CD14-positive monocyte (primary cell): ENCODE measurements around the gene ECHDC1. TPM values are rescaled to one million over a fixed set of nuclear protein-coding genes. Genes with fewer than 3 reads are reported as not detected.

Experiments used
- DNase-seq, 3 donors: peaks; one replicate each; pipeline ENCODE4 v3.0.0-alpha.2; 2011 to 2022
- H2AFZ ChIP-seq: 2 replicates; pipeline ENCODE4 v1.6.0; 2012; ENCODE audit warnings: mild to moderate bottlenecking, low read depth, low read length, inconsistent platforms; ENCODE audit not compliant: insufficient read depth, poor library complexity, severe bottlenecking
- H3K27ac ChIP-seq, 2 donors: 1 replicate in 1 of 2; 2 replicates in 1 of 2; pipeline ENCODE4 v1.5.1; 2012 to 2013; ENCODE audit warnings: low read length in 2 of 2, control low read depth in 1 of 2, inconsistent platforms in 1 of 2, low read depth in 1 of 2, mild to moderate bottlenecking in 1 of 2
- H3K27me3 ChIP-seq, 2 donors: one replicate each; pipeline versions ENCODE4 v1.6.0 to v1.6.1; 2011 to 2013; ENCODE audit warnings: low read length in 2 of 2; ENCODE audit not compliant: control insufficient read depth in 2 of 2, insufficient read depth in 2 of 2
- H3K36me3 ChIP-seq, 2 donors: replicated peaks in 1 of 2; 1 replicate in 1 of 2; 2 replicates in 1 of 2; pipeline versions ENCODE4 v1.5.1 to v1.6.1; 2012 to 2013; ENCODE audit warnings: low read length in 2 of 2, control low read depth in 1 of 2, inconsistent platforms in 1 of 2, mild to moderate bottlenecking in 1 of 2; ENCODE audit not compliant: insufficient read depth in 2 of 2, control insufficient read depth in 1 of 2
- H3K4me1 ChIP-seq, 2 donors: 1 replicate in 1 of 2; 2 replicates in 1 of 2; pipeline versions ENCODE4 v1.5.1 to v1.6.1; 2012 to 2013; ENCODE audit warnings: low read length in 2 of 2, control low read depth in 1 of 2, inconsistent platforms in 1 of 2, mild to moderate bottlenecking in 1 of 2, moderate library complexity in 1 of 2; ENCODE audit not compliant: insufficient read depth in 2 of 2, control insufficient read depth in 1 of 2
- H3K4me2 ChIP-seq: replicated peaks from 2 replicates; pipeline ENCODE3; 2012; ENCODE audit warnings: low read length, moderate library complexity, mild to moderate bottlenecking; ENCODE audit not compliant: poor library complexity, severe bottlenecking; ENCODE audit errors: extremely low read depth
- H3K4me3 ChIP-seq, 3 experiments: fragments of 200-600 bp in 1 of 3; sonication (generic) in 1 of 3; replicated peaks in 1 of 3; 1 replicate in 2 of 3; 2 replicates in 1 of 3; pipeline ENCODE4 v1.5.1; 2011 to 2013; ENCODE audit warnings: low read length in 3 of 3, mild to moderate bottlenecking in 3 of 3, control low read depth in 2 of 3, low read depth in 2 of 3, inconsistent platforms in 1 of 3, moderate library complexity in 1 of 3
- H3K79me2 ChIP-seq: 2 replicates; pipeline ENCODE4 v1.6.0; 2012; ENCODE audit warnings: mild to moderate bottlenecking, control low read depth, inconsistent platforms, low read length, moderate library complexity; ENCODE audit not compliant: insufficient read depth
- H3K9ac ChIP-seq: 2 replicates; pipeline ENCODE4 v1.6.0; 2017; ENCODE audit warnings: low read length, mild to moderate bottlenecking; ENCODE audit not compliant: insufficient read depth, poor library complexity, severe bottlenecking
- H3K9me3 ChIP-seq, 2 donors: replicated peaks in 1 of 2; 1 replicate in 1 of 2; 2 replicates in 1 of 2; pipeline versions ENCODE4 v1.5.1 to v1.6.1; 2012 to 2013; ENCODE audit warnings: low read length in 2 of 2, control low read depth in 1 of 2; ENCODE audit not compliant: control insufficient read depth in 1 of 2, insufficient read depth in 1 of 2
- H4K20me1 ChIP-seq: 2 replicates; pipeline ENCODE4 v1.6.0; 2012; ENCODE audit warnings: mild to moderate bottlenecking, low read length, control low read depth, moderate library complexity; ENCODE audit not compliant: insufficient read depth
- H3K27ac Mint-ChIP-seq, 7 donors: one replicate each; pipeline ENCODE4 v1.8.0; 2020; ENCODE audit warnings: mild to moderate bottlenecking in 7 of 7, mixed read lengths in 7 of 7, moderate library complexity in 6 of 7, inconsistent platforms in 2 of 7
- H3K27me3 Mint-ChIP-seq, 3 donors: one replicate each; pipeline ENCODE4 v1.8.0; 2021 to 2022; ENCODE audit warnings: low read depth in 3 of 3, mild to moderate bottlenecking in 3 of 3, mixed read lengths in 3 of 3, moderate library complexity in 3 of 3, inconsistent platforms in 1 of 3
- H3K36me3 Mint-ChIP-seq, 2 donors: one replicate each; pipeline ENCODE4 v1.8.0; 2020; ENCODE audit warnings: mixed read lengths in 2 of 2, inconsistent platforms in 1 of 2, mild to moderate bottlenecking in 1 of 2
- H3K4me1 Mint-ChIP-seq: one replicate; pipeline ENCODE4 v1.8.0; 2020; ENCODE audit warnings: mild to moderate bottlenecking, mixed read lengths
- H3K4me3 Mint-ChIP-seq, 2 donors: one replicate each; pipeline ENCODE4 v1.8.0; 2020; ENCODE audit warnings: mild to moderate bottlenecking in 2 of 2, mixed read lengths in 2 of 2, moderate library complexity in 1 of 2
- H3K9me3 Mint-ChIP-seq, 7 donors: one replicate each; pipeline ENCODE4 v1.8.0; 2020 to 2022; ENCODE audit warnings: mixed read lengths in 7 of 7, mild to moderate bottlenecking in 6 of 7, moderate library complexity in 6 of 7, inconsistent platforms in 2 of 7
- WGBS: methylation state at CpG from one replicate; pipeline ENCODE4 v1.1.5; 2013; ENCODE audit warnings: missing lambda C conversion rate; ENCODE audit not compliant: insufficient coverage; 5-methylcytosine and 5-hydroxymethylcytosine counted together
- intact Hi-C, 2 donors: fragments of 100-400 bp; cut with micrococcal nuclease; formaldehyde crosslinking; loops; one replicate each; pipeline versions ENCODE4 v1.15.0 to v1.15.1; 2023
- polyA plus RNA-seq, 3 donors: library from polyadenylated mRNA; depleted of rRNA in 1 of 3; unstranded in 2 of 3; stranded (reverse) in 1 of 3; fragments of 300-500 nt in 2 of 3; fragments of >200 nt in 1 of 3; fragmentation: Illumina TruSeq in 2 of 3; gene quantifications; 1 replicate in 2 of 3; 2 replicates in 1 of 3; pipeline ENCODE4 v1.2.3, GENCODE V29; 2012 to 2021
- small RNA-seq: library from RNA; depleted of rRNA; stranded (forward); fragments of <200 nt; gene quantifications from one replicate; pipeline ENCODE3, GENCODE V24; 2012; ENCODE audit warnings: low read depth; ENCODE audit not compliant: insufficient read length
- TF ChIP-seq, protein P1 (sequence below): fragments of 200-600 bp; IDR thresholded peaks from one replicate; pipeline ENCODE4 v1.8.0; 2022; ENCODE audit warnings: antibody characterized with exemption, mild to moderate bottlenecking

ECHDC1 gene
- polyA plus RNA-seq, 3 donors = 36.4 to 104 (median 102) TPM

DNA sequence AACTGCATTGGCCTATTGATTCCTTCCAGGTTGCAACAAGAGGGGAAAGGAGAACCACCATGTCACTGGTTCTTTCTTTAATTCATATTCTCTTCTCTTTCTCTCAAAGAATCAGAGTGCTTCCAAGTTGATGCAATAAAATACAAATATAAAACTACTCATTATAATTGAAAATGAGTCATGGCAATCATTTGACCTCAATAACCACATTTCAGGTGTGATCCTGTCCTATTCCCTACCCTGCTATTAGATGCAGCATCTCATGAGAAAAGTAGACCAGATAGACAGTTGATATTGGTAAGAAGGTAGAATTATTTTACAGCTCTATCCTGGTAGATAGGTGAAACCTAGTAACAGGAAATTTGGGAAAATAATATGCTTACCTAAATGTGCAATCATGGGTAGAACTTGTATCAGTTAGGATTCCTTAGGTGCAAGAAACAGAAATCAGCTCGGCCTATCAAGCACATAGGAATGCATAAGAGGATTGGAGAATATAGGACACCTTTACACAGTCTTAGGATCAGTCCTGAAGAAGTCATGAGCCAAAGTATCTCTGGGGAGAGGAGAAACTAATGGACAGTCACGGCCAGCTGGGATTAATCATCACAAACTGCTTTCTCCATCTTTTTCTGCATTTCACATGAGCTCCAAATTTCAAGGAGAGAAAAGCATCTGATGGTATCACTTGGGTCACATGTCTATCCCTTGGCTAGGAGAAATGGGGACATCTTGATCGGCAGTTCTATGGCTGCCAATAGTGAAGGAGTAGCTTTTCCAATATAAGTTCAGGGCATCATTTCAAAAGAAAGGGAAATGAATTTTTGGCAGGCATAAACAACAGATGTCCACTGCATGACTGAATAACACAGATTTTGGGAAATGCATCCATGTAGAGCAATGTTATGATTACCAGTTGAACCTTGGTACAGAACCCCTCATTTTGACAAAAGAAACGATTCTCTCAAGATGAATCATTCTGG, 96.0 kb downstream of the ECHDC1 start:
- H3K27ac Mint-ChIP-seq = no peak overlapping the region
- Histone ChIP-seq H3K9me3 (no peaks in the 10 kb centered on the region), H4K20me1 (no peaks in the 10 kb centered on the region), H3K27ac (no peak overlapping the region), H3K4me1 (no peaks in the 10 kb centered on the region), H3K27me3 (peaks cover 0 to 2% of the 10 kb centered on the region in 2 donors), H3K36me3 (no peaks in the 10 kb centered on the region), H2AFZ (no peak overlapping the region), H3K4me3 (no peak overlapping the region), H3K9ac (no peak overlapping the region), H3K79me2 (no peaks in the 10 kb centered on the region), H3K4me2 (no peak overlapping the region)
- H3K27me3 Mint-ChIP-seq = peaks cover 1 to 4% (median 3%) of the 10 kb centered on the region in 3 donors
- TF ChIP-seq, protein P1, sequence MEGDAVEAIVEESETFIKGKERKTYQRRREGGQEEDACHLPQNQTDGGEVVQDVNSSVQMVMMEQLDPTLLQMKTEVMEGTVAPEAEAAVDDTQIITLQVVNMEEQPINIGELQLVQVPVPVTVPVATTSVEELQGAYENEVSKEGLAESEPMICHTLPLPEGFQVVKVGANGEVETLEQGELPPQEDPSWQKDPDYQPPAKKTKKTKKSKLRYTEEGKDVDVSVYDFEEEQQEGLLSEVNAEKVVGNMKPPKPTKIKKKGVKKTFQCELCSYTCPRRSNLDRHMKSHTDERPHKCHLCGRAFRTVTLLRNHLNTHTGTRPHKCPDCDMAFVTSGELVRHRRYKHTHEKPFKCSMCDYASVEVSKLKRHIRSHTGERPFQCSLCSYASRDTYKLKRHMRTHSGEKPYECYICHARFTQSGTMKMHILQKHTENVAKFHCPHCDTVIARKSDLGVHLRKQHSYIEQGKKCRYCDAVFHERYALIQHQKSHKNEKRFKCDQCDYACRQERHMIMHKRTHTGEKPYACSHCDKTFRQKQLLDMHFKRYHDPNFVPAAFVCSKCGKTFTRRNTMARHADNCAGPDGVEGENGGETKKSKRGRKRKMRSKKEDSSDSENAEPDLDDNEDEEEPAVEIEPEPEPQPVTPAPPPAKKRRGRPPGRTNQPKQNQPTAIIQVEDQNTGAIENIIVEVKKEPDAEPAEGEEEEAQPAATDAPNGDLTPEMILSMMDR = no peak
- intact Hi-C loops = no loop called here
- WGBS = no CpG with 5 or more reads among the region's 4 CpGs
- H3K9me3 Mint-ChIP-seq = no peaks in the 10 kb centered on the region
- no peak for DNase-seq
- H3K4me3 Mint-ChIP-seq = no peak overlapping the region
- no peaks in the 10 kb centered on the region for H3K36me3 Mint-ChIP-seq
- no peaks in the 10 kb centered on the region for H3K4me1 Mint-ChIP-seq

DNA sequence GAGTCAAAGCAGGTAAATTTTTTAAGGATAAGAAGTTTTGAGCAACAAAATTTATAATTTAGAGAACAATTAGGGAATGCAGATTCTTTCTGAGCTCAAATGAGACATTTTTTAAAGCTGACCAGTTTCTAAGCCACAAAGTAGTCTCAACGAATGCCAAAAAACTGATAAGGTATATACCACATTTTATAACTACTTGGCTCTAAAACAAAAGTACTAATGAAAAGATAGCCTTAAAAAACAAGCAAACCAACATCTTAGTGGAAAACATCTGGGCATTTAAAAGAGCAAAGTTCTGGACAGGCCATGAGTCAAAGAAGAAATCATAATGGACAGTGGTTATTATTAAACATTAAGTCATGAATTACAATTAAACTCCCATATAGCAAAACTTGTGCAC, 99.9 kb downstream of the ECHDC1 start:
- Mint-ChIP-seq H3K4me3 (no peak overlapping the region), H3K4me1 (no peaks in the 10 kb centered on the region), H3K27ac (no peak overlapping the region), H3K36me3 (no peaks in the 10 kb centered on the region), H3K27me3 (peaks cover 4 to 5% (median 5%) of the 10 kb centered on the region in 3 donors), H3K9me3 (no peaks in the 10 kb centered on the region)
- Histone ChIP-seq H3K79me2 (no peaks in the 10 kb centered on the region), H3K27me3 (peaks cover 0 to 2% of the 10 kb centered on the region in 2 donors), H3K27ac (no peak overlapping the region), H3K4me2 (no peak overlapping the region), H3K9ac (no peak overlapping the region), H3K4me1 (no peaks in the 10 kb centered on the region), H4K20me1 (no peaks in the 10 kb centered on the region), H3K36me3 (no peaks in the 10 kb centered on the region), H3K4me3 (no peak overlapping the region), H2AFZ (no peak overlapping the region), H3K9me3 (no peaks in the 10 kb centered on the region)
- WGBS = 100% methylated on average over 1 of the region's 1 CpG
- TF ChIP-seq, protein P1 = no peak
- DNase-seq = no peak
- intact Hi-C loops = no loop called here

Small RNA genes lying within 50 kb of the gene (small RNA-seq; reads per million reads assigned to genes)
- not detected for gene RNA5SP217

Other genes starting within 250 kb of the ECHDC1 start
- not detected for gene RSPO3, start 224.9 kb downstream of the ECHDC1 start, polyA plus RNA-seq
- 10 to 100 TPM; 14.7 to 63.4 (median 22.5) TPM for gene RNF146, start 76.7 kb downstream of the ECHDC1 start, polyA plus RNA-seq
- gene KIAA0408, start 115.8 kb upstream of the ECHDC1 start, polyA plus RNA-seq = under 1 TPM in 1 of 3 donors, not detected in 2; 0.03 TPM
- not detected for gene C6orf58, start 233.6 kb upstream of the ECHDC1 start, polyA plus RNA-seq